GM12878 (cell line): ENCODE results near the gene ACTR2. TPM values are rescaled to one million over a fixed set of nuclear protein-coding genes. Genes with fewer than 3 reads are reported as not detected.

Experiments used
- ATAC-seq: fragments of 200-7000 bp; cut with Tn5 transposase; 3 replicates; pipeline ENCODE4 v1.9.1; 2020; ENCODE audit warnings: mild to moderate bottlenecking, moderate library complexity
- BruUV-seq: library from RNA; stranded (reverse); fragments of 400-500 nt; replicated peaks from 2 replicates; lab custom pipeline; 2021; lab: Mats Ljungman, UMichigan
- CTCF ChIA-PET: fragments of 300-600 bp; sonication (Branson Sonifier 250); formaldehyde crosslinking; extraction: SDS; loops from one replicate; lab custom pipeline; 2021; ENCODE audit warnings: inconsistent platforms; lab: Yijun Ruan, JAX
- POLR2A ChIA-PET: fragments of 350-600 bp; formaldehyde crosslinking; extraction: SDS; loops from one replicate; lab custom pipeline; 2021; ENCODE audit warnings: inconsistent platforms; lab: Charles Lee
- RAD21 ChIA-PET: fragments of 300-600 bp; sonication (Branson Sonifier 250); formaldehyde crosslinking; loops from one replicate; lab custom pipeline; 2023; ENCODE audit warnings: antibody characterized with exemption; ENCODE audit not compliant: unreplicated experiment; lab: Charles Lee
- SMC1A ChIA-PET: fragments of 300-600 bp; sonication (Branson Sonifier 250); formaldehyde crosslinking; loops from one replicate; lab custom pipeline; 2023; ENCODE audit not compliant: unreplicated experiment, uncharacterized antibody; lab: Charles Lee
- DNase-seq: peaks from one replicate; pipeline ENCODE4 v3.0.0-alpha.2; 2011; ENCODE audit warnings: low read depth, low spot score
- FAIRE-seq: peaks from 3 replicates; lab custom pipeline; 2011; peaks lifted over from hg19 to GRCh38; lab: Jason Lieb, UNC
- H2AFZ ChIP-seq: 2 replicates; pipeline ENCODE4 v1.6.0; 2011; ENCODE audit warnings: low read depth, low read length, control low read depth; ENCODE audit not compliant: control insufficient read depth
- H3K27ac ChIP-seq: 2 replicates; pipeline ENCODE4 v1.5.1; 2011; ENCODE audit warnings: control low read depth; ENCODE audit not compliant: control insufficient read depth, insufficient read depth
- H3K27me3 ChIP-seq, 2 experiments: replicated peaks in 1 of 2; 2 replicates each; pipeline versions ENCODE4 v1.6.0 to v1.6.1; 2011; ENCODE audit warnings: low read length in 1 of 2; ENCODE audit not compliant: control insufficient read depth in 2 of 2, insufficient read depth in 2 of 2
- H3K36me3 ChIP-seq, 2 experiments: 2 replicates each; pipeline ENCODE4 v1.5.1; 2011; ENCODE audit warnings: low read length in 1 of 2; ENCODE audit not compliant: control insufficient read depth in 2 of 2, insufficient read depth in 2 of 2
- H3K4me1 ChIP-seq: 2 replicates; pipeline ENCODE4 v1.6.1; 2011; ENCODE audit warnings: mild to moderate bottlenecking, low read length, moderate library complexity, mixed read lengths; ENCODE audit not compliant: control insufficient read depth, insufficient read depth
- H3K4me2 ChIP-seq: 2 replicates; pipeline ENCODE4 v1.6.0; 2011; ENCODE audit warnings: control low read depth; ENCODE audit not compliant: control insufficient read depth, insufficient read depth
- H3K4me3 ChIP-seq: fragments of 200-600 bp; sonication (generic); 2 replicates; pipeline ENCODE4 v1.5.1; 2016
- H3K79me2 ChIP-seq: 2 replicates; pipeline ENCODE4 v1.6.0; 2011; ENCODE audit warnings: low read length; ENCODE audit not compliant: control insufficient read depth, insufficient read depth
- H3K9ac ChIP-seq: 2 replicates; pipeline ENCODE4 v1.8.0; 2011; ENCODE audit warnings: low read length, control low read depth, mixed read lengths; ENCODE audit not compliant: control insufficient read depth, insufficient read depth
- H3K9me3 ChIP-seq: replicated peaks from 3 replicates; pipeline ENCODE4 v1.5.1; 2011; ENCODE audit warnings: mild to moderate bottlenecking, low read length; ENCODE audit not compliant: control insufficient read depth, insufficient read depth
- H4K20me1 ChIP-seq: 2 replicates; pipeline ENCODE4 v1.6.0; 2011; ENCODE audit not compliant: control insufficient read depth, insufficient read depth
- BRCA1 ChIP-seq: IDR thresholded peaks from 2 replicates; pipeline ENCODE4 v1.6.1; 2011; ENCODE audit warnings: low read depth, low read length, improper control_type of control experiment
- CBFB ChIP-seq: IDR thresholded peaks from 2 replicates; pipeline ENCODE4 v1.6.1; 2016; ENCODE audit warnings: antibody characterized with exemption, low read depth
- E2F4 ChIP-seq: IDR thresholded peaks from 2 replicates; pipeline ENCODE4 v1.6.1; 2012; ENCODE audit warnings: low read depth, low read length, improper control_type of control experiment
- E2F8 ChIP-seq: fragments of 450-650 bp; IDR thresholded peaks from 2 replicates; pipeline ENCODE4 v1.6.1; 2018; ENCODE audit warnings: mild to moderate bottlenecking, low read depth, moderate library complexity; ENCODE audit not compliant: partially characterized antibody
- EED ChIP-seq: sonication (generic); IDR thresholded peaks from 2 replicates; pipeline ENCODE4 v1.6.1; 2016; ENCODE audit warnings: antibody characterized with exemption, low read depth
- GABPA ChIP-seq: IDR thresholded peaks from 2 replicates; pipeline ENCODE4 v1.6.1; 2014; ENCODE audit warnings: antibody characterized with exemption, low read depth, mild to moderate bottlenecking, inconsistent platforms
- HDAC2 ChIP-seq: fragments of 200-600 bp; sonication (generic); IDR thresholded peaks from 2 replicates; pipeline ENCODE4 v1.6.1; 2017
- RELB ChIP-seq: fragments of 450-650 bp; IDR thresholded peaks from 2 replicates; pipeline ENCODE4 v1.6.1; 2017; ENCODE audit warnings: low read depth, mild to moderate bottlenecking, moderate library complexity
- RFX5 ChIP-seq: IDR thresholded peaks from 2 replicates; pipeline ENCODE4 v1.6.1; 2011; ENCODE audit warnings: low read depth, low read length, improper control_type of control experiment
- RUNX3 ChIP-seq: IDR thresholded peaks from 2 replicates; pipeline ENCODE4 v1.6.1; 2012; ENCODE audit warnings: low read length, inconsistent platforms
- SREBF1 ChIP-seq: IDR thresholded peaks from 2 replicates; pipeline ENCODE4 v1.6.1; 2012; ENCODE audit warnings: mild to moderate bottlenecking, low read length
- TCF7 ChIP-seq: IDR thresholded peaks from 2 replicates; pipeline ENCODE4 v1.6.1; 2014; ENCODE audit warnings: antibody characterized with exemption, borderline replicate concordance
- WRNIP1 ChIP-seq: IDR thresholded peaks from 2 replicates; pipeline ENCODE4 v1.6.1; 2011; ENCODE audit warnings: low read depth, low read length, improper control_type of control experiment, borderline replicate concordance
- ZNF24 ChIP-seq: fragments of 450-650 bp; IDR thresholded peaks from 2 replicates; pipeline ENCODE4 v1.6.1; 2017; ENCODE audit warnings: antibody characterized with exemption, mild to moderate bottlenecking
- WGBS: methylation state at CpG from one replicate; pipeline ENCODE4 v1.1.6; 2016; ENCODE audit warnings: low lambda C conversion rate; ENCODE audit not compliant: insufficient replicate concordance, insufficient coverage; ENCODE audit errors: missing lambda C conversion rate; 5-methylcytosine and 5-hydroxymethylcytosine counted together
- in situ Hi-C: fragments of 300-500 bp; cut with MboI; formaldehyde crosslinking; loops from 9 replicates; pipeline ENCODE4 v1.14.3; 2018; ENCODE audit warnings: mixed read lengths
- intact Hi-C: fragments of 100-400 bp; cut with micrococcal nuclease; formaldehyde crosslinking; loops from one replicate; pipeline ENCODE4 v1.14.2; 2022; ENCODE audit not compliant: unreplicated experiment
- polyA plus RNA-seq, 11 experiments: library from polyadenylated mRNA; depleted of rRNA in 4 of 11; unstranded in 6 of 11; stranded (reverse) in 5 of 11; fragments of >200 nt; fragmentation: Nextera tagmentation in 4 of 11; fragmentation: Illumina TruSeq in 1 of 11; extraction: Ambion mirVana in 4 of 11; extraction: Trizol in 1 of 11; gene quantifications; 1 replicate in 1 of 11; 2 replicates in 10 of 11; pipeline versions ENCODE4 v1.2.1 to v1.2.3, GENCODE V29; 2011 to 2016; ENCODE audit warnings: inconsistent platforms in 2 of 11, missing spikeins in 2 of 11, low read depth in 1 of 11
- total RNA-seq, 4 experiments: library from RNA; depleted of rRNA in 3 of 4; stranded (reverse); fragments of >200 nt in 3 of 4; fragmentation: Illumina TruSeq in 1 of 4; extraction: Trizol in 1 of 4; gene quantifications; 2 replicates each; pipeline versions ENCODE4 v1.2.1 to v1.2.3, GENCODE V29; 2013 to 2021
- TF ChIP-seq, protein P1 (sequence below): fragments of 450-650 bp; IDR thresholded peaks from 2 replicates; pipeline ENCODE4 v1.6.1; 2017; ENCODE audit warnings: mild to moderate bottlenecking, moderate library complexity
- TF ChIP-seq, protein P2 (sequence below): IDR thresholded peaks from 2 replicates; pipeline ENCODE4 v1.6.1; 2012; ENCODE audit warnings: low read depth, low read length, improper control_type of control experiment

The ACTR2 gene
- total and polyA plus RNA-seq, 10 of the 15 experiments (the other 5 are each of a cell fraction or from before 2014, with no cell fraction given): 94.2 to 401 (median 195) TPM

- H2AFZ ChIP-seq: no peak overlapping the region
- ChIA-PET RAD21 (no interaction called here), SMC1A (interaction anchor here (1.1 kb wide), 1 partner anchor 122 kb away, joined by 3 read pairs; no protein-coding TSS in a partner anchor), CTCF (no interaction called here), POLR2A (no interaction called here)
- peaks cover 9% of the 10 kb centered on the region for H3K9me3 ChIP-seq
- intact Hi-C loops (no loop called here), in situ Hi-C loops (no loop called here)
- 0 out of 2 replicates have a peak, but pooled peaks cover 2% of the 10 kb centered on the region for H4K20me1 ChIP-seq
- H3K4me2 ChIP-seq: no peak overlapping the region
- no peak for TF ChIP-seq CBFB
- no peak for TF ChIP-seq SREBF1
- TF ChIP-seq HDAC2: no peak
- no peak for TF ChIP-seq E2F8
- TF ChIP-seq, protein P1, sequence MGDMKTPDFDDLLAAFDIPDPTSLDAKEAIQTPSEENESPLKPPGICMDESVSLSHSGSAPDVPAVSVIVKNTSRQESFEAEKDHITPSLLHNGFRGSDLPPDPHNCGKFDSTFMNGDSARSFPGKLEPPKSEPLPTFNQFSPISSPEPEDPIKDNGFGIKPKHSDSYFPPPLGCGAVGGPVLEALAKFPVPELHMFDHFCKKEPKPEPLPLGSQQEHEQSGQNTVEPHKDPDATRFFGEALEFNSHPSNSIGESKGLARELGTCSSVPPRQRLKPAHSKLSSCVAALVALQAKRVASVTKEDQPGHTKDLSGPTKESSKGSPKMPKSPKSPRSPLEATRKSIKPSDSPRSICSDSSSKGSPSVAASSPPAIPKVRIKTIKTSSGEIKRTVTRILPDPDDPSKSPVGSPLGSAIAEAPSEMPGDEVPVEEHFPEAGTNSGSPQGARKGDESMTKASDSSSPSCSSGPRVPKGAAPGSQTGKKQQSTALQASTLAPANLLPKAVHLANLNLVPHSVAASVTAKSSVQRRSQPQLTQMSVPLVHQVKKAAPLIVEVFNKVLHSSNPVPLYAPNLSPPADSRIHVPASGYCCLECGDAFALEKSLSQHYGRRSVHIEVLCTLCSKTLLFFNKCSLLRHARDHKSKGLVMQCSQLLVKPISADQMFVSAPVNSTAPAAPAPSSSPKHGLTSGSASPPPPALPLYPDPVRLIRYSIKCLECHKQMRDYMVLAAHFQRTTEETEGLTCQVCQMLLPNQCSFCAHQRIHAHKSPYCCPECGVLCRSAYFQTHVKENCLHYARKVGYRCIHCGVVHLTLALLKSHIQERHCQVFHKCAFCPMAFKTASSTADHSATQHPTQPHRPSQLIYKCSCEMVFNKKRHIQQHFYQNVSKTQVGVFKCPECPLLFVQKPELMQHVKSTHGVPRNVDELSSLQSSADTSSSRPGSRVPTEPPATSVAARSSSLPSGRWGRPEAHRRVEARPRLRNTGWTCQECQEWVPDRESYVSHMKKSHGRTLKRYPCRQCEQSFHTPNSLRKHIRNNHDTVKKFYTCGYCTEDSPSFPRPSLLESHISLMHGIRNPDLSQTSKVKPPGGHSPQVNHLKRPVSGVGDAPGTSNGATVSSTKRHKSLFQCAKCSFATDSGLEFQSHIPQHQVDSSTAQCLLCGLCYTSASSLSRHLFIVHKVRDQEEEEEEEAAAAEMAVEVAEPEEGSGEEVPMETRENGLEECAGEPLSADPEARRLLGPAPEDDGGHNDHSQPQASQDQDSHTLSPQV: no peak
- TF ChIP-seq ZNF24: no peak
- TF ChIP-seq EED: no peak
- TF ChIP-seq BRCA1: no peak
- TF ChIP-seq RFX5: no peak
- no peak for TF ChIP-seq WRNIP1
- TF ChIP-seq RELB: no peak
- no peak for TF ChIP-seq RUNX3
- no peak for TF ChIP-seq GABPA
- TF ChIP-seq E2F4: no peak
- TF ChIP-seq TCF7: no peak
- TF ChIP-seq, protein P2, sequence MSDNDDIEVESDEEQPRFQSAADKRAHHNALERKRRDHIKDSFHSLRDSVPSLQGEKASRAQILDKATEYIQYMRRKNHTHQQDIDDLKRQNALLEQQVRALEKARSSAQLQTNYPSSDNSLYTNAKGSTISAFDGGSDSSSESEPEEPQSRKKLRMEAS: no peak
- ATAC-seq: no peak
- H3K4me1 ChIP-seq: peaks cover 24% of the 10 kb centered on the region
- no TSS peak for BruUV-seq
- H3K4me3 ChIP-seq: no peak overlapping the region
- H3K79me2 ChIP-seq: no peaks in the 10 kb centered on the region
- no peak for FAIRE-seq
- H3K27ac ChIP-seq: no peak overlapping the region
- no peaks in the 10 kb centered on the region for H3K27me3 ChIP-seq
- H3K36me3 ChIP-seq: peaks cover 0 to 9% of the 10 kb centered on the region in 2 experiments; a peak in 2 of 4 replicates
- 91% methylated on average over 7 of the region's 7 CpGs for WGBS
- DNase-seq: no peak
- no peak overlapping the region for H3K9ac ChIP-seq
Measured at GRCh38 chr2:65317841-65318240, 90.2 kb downstream of the ACTR2 start.
